ENCODE data around the gene CALML3.

DNA sequence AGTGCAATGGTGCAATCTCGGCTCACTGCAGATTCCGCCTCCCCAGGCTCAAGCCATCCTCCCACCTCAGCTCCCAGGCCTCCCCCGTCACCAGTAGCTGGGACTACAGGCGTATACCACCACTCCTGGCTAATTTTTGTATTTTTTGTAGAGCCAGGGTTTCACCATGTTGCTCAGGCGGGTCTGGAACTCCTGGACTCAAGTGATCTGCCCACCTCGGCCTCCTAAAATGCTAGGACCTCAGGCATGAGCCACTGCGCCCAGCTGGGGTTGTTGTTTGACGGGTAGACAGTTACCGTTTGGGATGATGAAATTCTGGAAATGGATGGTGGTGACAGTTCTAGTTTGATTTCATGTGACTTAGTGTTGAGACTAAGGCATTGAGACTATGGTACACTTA is 15.3 kb downstream of the CALML3 start:
- TF ChIP-seq, protein P1, sequence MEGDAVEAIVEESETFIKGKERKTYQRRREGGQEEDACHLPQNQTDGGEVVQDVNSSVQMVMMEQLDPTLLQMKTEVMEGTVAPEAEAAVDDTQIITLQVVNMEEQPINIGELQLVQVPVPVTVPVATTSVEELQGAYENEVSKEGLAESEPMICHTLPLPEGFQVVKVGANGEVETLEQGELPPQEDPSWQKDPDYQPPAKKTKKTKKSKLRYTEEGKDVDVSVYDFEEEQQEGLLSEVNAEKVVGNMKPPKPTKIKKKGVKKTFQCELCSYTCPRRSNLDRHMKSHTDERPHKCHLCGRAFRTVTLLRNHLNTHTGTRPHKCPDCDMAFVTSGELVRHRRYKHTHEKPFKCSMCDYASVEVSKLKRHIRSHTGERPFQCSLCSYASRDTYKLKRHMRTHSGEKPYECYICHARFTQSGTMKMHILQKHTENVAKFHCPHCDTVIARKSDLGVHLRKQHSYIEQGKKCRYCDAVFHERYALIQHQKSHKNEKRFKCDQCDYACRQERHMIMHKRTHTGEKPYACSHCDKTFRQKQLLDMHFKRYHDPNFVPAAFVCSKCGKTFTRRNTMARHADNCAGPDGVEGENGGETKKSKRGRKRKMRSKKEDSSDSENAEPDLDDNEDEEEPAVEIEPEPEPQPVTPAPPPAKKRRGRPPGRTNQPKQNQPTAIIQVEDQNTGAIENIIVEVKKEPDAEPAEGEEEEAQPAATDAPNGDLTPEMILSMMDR (IDR thresholded peaks at IDR 0.05) = no peak
- no peak for TF ChIP-seq EP300 (IDR thresholded peaks at IDR 0.05)
